HG03135 (cell line): ENCODE data around the gene RRAGC.
"Not testable (repeated sequence)": the region's sequence is repeated elsewhere in the genome, so short reads cannot be mapped to it uniquely, and the experiment has no call there.

ENCODE experiments used
- ATAC-seq: cut with Tn5 transposase; IDR thresholded peaks from one replicate; pipeline ENCODE4 v1.9.1; 2021; ENCODE audit warnings: mild to moderate bottlenecking, moderate library complexity; ENCODE audit not compliant: unreplicated experiment

RRAGC gene

GRCh38 chr1:38860454-38860795 lies 853 bp upstream of the RRAGC start:
- no peak for ATAC-seq

- peak; percentile 23 for ATAC-seq
Observed at GRCh38 chr1:38858833-38859560, 575 bp downstream of the RRAGC start.

- ATAC-seq, result no peak
Observed at GRCh38 chr1:38852780-38853179, 6.8 kb downstream of the RRAGC start.

- ATAC-seq, result no peak
Observed at GRCh38 chr1:38848071-38848470, 11.5 kb downstream of the RRAGC start.

- ATAC-seq, result no peak
Observed at GRCh38 chr1:38846210-38846609, 13.4 kb downstream of the RRAGC start.

- ATAC-seq, result not testable (repeated sequence)
Observed at GRCh38 chr1:38845088-38845487, 14.5 kb downstream of the RRAGC start.

- no peak for ATAC-seq
Observed at GRCh38 chr1:38840281-38840680, 19.3 kb downstream of the RRAGC start.

GRCh38 chr1:38839363-38839762 lies 20.2 kb downstream of the RRAGC start:
- no peak for ATAC-seq

- ATAC-seq, result not testable (repeated sequence)
Observed at GRCh38 chr1:38836316-38836715, 23.3 kb downstream of the RRAGC start.

GRCh38 chr1:38834937-38835827 lies 24.4 kb downstream of the RRAGC start:
- peak; percentile 60 for ATAC-seq

- ATAC-seq, result no peak
Observed at GRCh38 chr1:38834221-38834782, 25.3 kb downstream of the RRAGC start.

- ATAC-seq, result no peak
Observed at GRCh38 chr1:38833146-38833545, 26.4 kb downstream of the RRAGC start.

GRCh38 chr1:38832370-38832734 lies 27.2 kb downstream of the RRAGC start:
- ATAC-seq, result no peak

- no peak for ATAC-seq
Observed at GRCh38 chr1:38831731-38832369, 27.7 kb downstream of the RRAGC start.

GRCh38 chr1:38829368-38829767 lies 30.2 kb downstream of the RRAGC start:
- no peak for ATAC-seq

- no peak for ATAC-seq
Observed at GRCh38 chr1:38827318-38827717, 32.3 kb downstream of the RRAGC start.

- ATAC-seq, result no peak
Observed at GRCh38 chr1:38826886-38827285, 32.7 kb downstream of the RRAGC start.

- no peak for ATAC-seq
Observed at GRCh38 chr1:38826262-38826661, 33.3 kb downstream of the RRAGC start.

- ATAC-seq, result no peak
Observed at GRCh38 chr1:38820860-38821259, 38.7 kb downstream of the RRAGC start.

- ATAC-seq, result no peak
Observed at GRCh38 chr1:38819516-38819915, 40.1 kb downstream of the RRAGC start.

- no peak for ATAC-seq
Observed at GRCh38 chr1:38819040-38819439, 40.5 kb downstream of the RRAGC start.
